ENCODE measurements around the gene UBQLN4.
"Not testable (repeated sequence)": the region's sequence is repeated elsewhere in the genome, so short reads cannot be mapped to it uniquely, and the experiment has no call there.

Gene UBQLN4

DNA sequence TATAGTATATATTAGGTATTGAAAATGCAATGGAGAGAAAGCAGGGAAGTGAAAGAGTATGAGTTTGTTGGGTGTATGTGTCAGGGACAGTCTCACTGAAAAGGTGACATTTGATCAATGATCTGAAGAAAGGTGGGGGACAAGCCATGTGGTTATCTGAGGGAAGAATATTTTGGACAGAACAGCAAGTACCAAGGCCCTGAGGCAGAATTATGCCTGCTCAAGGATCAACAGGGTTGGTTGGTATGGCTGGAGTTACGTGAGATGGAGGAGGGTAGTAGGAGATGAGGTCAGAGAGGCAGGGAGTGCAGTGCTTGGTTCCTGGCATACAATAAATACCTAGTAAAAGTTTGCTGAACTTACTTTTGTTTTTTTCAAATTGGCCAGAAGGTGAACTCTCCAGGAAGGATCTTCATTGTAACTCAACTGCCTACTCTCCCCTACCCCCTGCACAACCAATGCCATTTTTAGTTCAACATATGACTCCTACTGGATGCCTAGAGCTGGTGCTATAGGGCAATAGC is 2.8 kb upstream of the UBQLN4 start:
- DNase-seq = no peak

DNA sequence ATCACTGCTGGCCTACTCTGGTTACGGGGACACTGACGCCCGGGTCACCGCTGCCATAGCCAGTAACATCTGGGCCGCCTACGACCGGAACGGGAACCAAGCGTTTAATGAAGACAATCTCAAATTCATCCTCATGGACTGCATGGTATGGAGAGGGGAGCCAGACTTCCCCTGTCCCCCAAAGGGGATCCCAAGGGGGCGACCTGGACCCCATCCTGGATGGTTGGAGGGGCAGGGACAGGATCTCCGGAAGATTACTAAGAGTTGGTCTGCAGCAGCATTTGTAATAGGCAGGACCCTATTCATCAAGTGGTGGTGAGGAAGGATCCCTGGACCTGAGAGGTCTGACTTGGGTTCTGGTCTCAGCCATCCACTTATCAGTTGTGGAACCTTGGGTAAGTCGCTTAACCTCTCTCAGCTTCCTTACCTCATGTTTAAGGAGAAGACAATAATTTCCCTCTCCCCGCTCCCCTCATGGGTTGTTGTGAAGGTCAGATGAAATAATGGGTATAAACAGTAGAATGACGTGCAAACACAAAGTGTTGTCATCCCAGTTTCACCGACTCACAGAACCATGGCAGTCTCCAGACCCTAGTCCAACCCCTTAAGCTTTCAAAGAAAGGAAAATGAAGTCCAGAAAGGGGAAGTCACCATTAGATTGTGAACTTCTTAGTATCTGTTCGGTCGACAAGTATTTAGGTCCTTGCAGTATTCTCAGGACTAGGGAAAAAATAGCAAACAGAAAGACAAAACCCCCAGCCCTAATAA is 1.9 kb upstream of the UBQLN4 start:
- no peak for DNase-seq

DNA sequence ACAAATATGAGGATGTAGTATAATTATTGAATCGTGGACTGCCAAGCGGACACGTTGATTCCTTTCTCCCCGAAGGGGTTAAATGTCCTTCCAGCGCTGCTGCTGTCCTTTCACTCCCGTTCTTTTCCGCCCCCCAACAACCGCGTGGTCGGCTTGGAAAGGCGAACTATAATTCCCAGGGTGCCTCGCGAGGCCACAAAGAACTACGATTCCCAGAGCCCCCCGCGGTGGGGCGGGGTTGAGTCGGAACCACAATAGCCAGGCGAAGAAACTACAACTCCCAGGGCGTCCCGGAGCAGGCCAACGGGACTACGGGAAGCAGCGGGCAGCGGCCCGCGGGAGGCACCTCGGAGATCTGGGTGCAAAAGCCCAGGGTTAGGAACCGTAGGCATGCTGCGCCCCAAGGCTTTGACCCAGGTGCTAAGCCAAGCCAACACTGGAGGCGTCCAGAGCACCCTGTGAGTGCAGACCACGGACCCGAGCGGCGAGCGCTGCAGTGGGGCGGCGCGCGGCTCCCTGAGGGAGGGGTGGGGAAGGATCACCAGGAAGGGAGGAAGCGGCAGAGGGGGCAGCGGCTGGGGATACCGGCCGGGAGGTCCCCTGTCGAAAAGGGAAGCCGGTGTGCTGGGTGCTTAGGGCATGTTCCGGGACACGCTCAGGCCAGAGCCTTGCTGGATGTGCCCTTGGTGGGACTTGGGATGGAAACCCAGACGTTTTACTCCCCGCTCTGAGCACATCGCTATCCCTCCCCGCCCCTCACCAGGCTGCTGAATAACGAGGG is 1.1 kb upstream of the UBQLN4 start, which contains the start of gene LAMTOR2:
LAMTOR2 (plus strand) TSS at position 283 of the 781 bp plus-strand sequence; CDS start at position 391, 108 bp downstream.
- DNase-seq = peak; percentile 72

DNA sequence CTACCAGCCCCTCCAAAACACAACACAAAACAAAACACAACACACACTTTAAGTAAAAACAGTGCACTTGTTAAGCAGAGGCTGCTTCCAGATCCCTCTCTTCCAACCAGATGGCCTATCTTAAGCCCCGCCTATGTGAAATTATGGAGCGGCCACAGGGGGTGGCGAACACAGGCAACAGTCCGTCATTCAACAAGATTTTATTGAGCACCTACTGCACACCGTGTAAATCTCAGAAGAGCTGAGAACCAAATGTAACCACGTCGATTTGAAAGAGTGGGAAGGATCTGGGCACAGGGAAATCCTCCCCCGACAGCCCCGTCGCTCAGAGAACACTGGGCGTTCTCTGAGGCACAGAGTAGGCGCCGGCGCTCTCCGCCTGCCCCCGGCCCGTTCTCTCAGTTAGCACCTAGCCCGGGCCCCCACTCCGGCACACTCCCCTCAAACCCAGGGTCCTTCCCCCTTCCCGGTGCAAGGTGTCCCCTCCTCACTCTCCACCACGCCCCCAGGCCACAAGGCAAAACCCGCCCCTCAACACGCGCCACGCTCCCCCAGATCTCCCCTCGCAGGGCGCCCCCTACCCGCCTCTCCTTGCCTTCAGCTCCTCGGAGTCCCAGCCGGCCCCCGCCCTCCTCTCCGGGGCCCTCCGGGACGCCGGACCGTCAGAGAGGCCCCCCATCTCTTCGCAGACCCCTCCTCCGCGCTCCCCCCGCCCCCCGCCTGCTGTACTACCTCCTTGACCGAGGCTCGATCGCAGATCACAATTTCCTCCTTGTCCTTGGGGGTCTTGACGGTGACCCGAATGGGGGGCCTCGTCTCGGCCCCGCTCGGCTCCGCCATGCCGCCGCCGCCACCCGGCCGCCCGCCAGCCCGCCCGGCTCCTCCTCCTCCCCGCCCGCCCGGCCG is 483 bp downstream of the UBQLN4 start:
- peak; percentile 44 for DNase-seq

DNA sequence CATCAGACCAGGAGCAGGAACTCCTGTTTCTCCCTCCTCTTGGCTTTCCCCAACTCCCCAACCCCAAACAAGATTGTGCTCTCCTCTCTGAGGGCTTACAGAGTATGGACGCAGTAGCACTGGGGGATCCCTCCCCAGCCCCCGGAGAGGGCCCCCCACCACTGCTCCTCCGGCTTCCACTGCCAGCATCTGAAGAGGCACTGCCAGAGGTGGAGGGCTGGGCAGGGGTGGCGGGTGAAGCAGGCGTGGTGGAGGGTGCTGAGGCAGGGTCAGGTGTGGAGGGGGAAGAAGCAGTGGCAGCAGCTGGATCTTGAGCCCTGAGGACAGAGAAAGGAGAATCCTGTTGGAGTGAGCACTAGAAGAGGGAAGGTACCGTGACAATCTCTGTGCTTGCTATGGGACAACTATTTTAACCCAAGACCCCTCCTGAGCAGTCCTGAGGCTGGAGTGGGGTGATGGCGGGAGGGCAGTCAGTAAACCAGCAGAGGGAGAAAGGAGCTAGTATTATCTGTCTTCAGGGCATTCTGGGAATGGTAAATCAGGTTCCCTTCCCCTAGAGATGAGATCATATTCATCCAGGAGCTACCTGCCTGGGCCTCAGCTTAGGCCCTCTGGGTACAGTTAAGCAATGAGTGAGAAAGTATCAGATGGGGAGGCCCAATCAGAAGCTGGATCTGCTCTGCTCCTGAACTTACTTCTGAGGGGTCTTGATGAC is 2.4 kb downstream of the UBQLN4 start:
- DNase-seq = no peak

DNA sequence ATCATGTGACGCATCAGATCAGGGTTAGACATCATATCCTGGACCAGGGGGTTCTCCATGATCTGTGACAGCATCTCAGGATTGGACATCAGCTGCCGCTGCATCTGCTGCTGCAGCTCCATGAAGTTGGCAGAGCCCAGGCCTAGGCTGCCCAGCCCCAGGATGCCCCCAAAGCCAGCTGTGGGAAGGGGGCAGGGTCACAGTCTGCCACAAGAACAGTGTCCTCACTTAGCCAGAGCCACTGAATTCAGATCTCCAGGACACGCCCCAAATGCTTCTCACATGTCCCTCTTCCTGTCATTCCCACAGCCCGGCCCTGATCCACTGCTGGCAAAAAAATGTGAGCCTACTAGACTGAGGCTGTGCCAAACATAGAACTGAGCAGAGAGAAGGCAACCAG is 3.2 kb downstream of the UBQLN4 start:
- DNase-seq = no peak

DNA sequence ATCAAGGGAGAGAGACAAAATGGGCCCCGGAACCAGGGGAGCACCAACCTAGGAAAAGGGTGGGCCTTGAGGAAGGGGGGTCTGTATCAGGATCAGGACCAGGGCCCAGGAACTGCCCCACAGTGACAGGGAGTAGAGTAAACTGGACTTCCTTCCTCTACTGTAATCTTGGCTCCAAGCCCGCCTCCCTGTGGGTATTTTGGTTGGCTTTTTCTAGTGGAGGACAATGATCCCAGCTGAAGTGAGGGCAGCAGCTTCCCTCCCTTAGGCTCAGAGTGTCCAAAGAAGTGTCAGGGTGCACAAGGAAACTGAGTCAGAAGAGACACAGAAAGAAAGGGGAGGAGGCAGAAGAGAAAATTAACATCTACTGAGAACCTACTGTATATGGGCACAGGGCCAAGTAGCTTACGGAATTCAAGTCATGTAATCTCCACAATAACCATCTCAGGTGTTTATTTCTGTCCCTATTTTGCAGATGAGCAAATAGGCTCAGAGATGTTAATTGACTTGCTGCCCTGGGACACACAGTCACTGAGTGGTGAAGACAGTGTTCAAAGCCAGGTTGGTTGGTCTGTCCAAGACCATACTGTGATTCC is 4.8 kb downstream of the UBQLN4 start:
- no peak for DNase-seq

DNA sequence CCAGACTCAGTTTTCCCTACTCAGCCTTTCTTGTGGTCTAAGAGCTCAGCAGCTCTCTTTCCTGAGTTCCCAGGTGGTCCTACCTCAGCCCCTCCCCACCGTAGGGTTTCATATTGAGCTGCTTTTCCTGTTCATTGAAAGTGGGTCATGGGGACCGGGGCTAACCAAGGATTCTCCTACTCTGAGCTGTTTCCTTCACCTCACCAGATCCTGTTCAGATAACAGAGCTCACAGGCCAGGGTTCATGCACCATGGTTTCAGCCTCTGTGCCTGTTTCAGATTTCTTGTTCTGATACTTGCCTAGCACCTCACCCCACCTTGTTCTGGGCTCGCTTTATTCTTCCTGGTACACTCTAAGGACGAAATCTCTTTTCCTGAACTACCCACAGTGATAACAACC is 8.5 kb downstream of the UBQLN4 start:
- no peak for DNase-seq

DNA sequence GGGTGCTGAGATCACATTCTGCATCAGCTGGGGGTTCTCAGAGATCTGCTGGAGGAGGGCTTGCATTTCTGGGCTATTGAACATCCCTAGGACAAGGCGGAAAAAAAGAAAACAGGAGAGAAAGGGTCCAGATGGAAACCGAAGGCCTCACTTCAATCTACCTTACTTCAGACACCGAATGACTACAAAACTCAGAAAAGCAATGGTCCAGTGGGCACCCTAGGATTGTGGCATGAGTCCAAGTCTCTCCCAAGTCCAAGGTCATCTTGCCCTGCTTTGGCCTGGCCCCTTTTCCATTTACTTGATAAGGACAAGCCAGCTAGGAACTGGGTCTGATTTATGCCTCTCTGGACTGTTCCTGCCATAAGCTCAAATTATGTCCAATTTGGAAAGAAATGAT is 10.8 kb downstream of the UBQLN4 start:
- no peak for DNase-seq

DNA sequence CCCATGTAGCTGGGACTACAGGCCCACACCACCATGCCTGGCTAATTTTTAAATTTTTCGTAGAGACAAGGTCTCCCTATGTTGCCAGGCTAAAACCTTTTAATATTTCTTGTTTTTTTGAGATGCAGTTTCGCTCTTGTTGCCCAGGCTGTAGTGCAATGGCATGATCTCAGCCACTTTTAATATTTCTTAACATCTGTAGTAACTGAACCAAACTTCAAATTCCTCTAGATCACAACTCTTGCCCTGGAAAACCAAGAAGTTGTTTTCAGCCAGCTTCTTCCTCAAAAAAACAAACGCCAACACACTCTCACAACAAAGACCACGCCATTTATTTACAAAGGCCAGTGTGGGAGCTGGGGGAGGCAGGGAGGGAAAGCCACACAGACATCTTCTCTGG is 18.6 kb downstream of the UBQLN4 start:
- DNase-seq = not testable (repeated sequence)

DNA sequence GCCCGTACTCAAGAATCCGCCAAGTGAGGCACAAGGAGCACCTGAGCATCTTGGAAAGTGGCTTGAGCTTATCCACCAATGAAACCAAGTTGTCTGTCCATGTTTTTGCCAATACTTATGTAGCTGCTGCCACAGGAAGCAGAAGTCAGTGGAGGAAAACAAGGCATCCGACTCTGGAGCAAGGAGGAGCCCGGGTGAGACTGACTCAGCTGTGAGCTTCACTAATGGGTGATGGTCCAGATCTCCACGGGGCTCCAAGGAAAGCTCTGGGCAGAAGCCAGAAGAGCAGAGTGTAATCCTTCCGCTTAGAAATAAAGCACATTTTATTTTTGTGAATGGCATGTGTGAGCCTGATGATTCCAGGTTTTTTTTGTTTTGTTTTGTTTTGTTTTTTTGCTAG is 20.6 kb downstream of the UBQLN4 start:
- no peak for DNase-seq

DNA sequence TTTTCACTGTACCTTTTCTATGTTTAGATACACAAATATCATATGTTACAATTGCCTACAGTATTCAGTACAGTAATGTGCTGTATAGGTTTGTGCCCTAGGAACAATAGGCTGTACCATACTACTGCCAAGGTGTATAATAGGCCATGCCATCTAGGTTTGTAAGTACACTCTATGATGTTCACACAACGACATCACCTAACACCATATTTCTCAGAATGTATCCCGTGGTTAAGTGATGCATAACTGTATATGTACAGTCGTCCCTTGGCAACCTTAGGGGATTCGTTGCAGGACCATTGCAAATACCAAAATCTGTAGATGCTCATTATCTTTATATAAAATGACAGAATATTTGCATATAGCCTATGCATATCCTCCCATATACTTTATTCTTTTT is 27.0 kb downstream of the UBQLN4 start:
- no peak for DNase-seq

DNA sequence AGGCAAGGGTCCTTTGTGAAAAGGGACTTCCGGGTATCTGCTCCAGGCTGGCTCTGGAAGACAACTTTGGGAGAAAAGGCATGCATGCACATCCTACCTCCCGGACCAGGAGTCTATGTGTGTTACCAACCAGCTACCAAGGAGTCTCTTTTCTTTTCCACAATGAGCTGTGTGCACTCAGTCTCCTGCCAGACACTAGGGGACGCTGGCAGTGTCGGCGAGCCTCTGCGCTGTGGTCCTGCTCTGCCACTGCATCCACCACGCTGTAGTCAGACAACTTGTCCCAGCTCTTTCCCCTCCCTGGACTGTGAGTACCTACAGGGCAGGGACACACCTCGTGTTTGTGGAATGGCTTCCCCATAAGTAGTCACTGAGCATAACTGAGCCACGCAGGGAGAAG is 27.7 kb downstream of the UBQLN4 start:
- no peak for DNase-seq

DNA sequence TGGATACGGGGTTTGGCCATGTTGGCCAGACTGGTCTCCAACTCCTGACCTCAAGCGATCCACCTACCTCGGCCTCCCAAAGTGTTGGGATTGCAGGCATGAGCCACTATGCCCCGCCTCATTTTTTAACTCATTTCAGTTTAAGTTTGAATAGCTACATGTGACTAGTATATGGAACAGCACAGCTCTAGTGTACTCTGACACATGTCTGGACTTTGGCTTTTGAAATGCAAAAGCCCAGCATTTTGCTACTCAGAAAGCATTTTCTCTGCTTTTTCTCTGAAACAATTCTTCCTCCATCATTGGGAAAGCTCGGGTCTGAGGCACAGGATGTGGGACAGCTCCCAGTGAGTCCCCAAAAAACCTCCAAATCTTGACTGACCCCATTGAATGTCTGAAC is 28.8 kb downstream of the UBQLN4 start:
- DNase-seq = no peak

DNA sequence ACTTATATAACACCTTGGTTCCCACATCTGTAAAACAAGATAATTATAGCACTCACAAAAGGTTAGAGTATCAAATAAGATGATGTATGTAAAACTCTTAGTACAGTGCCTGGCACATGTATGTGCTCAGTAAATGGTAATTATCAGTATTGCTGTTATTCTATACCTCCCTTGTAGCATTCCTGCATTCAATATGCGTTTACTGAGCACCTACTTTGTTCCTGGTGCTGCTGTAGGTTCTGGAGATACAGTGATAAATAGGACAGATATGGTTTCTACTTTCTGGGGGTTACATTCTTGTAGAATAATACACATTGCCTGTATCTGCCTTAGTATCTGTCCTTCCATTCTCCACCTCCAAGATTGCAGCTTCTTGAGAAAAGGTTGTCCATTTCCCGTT is 31.6 kb downstream of the UBQLN4 start:
- DNase-seq = no peak

DNA sequence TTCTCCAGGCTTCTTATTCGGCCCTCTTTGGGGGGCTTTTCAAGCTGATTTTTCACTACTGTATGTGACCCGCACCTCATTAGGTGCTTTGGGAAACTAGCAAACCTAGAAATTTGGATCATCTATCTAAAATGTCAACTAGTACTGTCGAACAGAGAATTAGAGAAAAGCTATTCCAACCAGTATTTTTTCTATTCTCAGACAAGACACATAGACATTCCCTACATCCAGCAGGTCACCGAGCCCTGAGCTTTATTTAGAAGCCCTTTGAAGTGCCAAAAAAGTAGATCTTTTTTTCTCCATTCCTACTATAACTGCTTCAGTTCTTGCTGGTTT is 32.5 kb downstream of the UBQLN4 start:
- no peak for DNase-seq

DNA sequence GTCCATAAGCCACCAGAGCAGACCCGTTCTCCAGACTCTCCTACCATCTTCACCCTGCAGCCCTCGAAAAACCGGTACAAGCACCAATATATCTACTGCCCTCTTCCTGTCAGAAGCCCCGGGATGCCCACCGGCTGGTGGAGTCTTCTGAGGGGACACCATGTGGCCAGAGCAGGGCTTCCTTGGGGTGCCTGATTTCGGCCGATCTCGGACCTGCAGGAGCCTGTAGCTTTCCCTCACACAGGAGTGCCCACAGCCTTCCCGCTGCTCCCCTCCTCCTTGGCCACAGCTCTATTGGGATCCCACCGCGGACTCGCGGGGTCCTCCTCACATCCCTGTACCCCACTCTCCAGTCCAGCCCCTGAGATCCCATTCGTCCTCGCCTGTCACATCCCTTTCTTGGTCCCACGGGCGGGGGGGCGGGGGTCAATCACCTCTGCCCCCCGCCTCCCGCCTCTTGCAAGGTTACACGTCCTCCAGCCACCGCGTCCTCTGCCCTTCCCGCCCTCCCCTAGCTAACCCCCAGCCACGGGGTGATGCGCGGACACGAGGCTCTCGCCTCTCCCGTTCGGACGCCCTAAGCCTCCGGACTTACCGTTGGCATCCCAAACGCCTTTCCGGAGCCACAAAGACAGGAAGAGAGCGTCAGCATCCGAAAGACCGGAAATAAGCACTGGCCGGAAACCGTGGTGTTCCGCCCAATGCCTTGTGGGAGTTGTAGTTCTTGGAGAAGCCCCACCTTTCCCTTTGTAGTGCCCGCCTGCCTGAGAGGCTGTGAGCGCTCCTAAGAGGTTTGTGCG is 33.1 kb downstream of the UBQLN4 start, which contains the start of gene SSR2:
SSR2 (minus strand) TSS at position 659 of the 800 bp plus-strand sequence. CDS start 784 bp downstream, outside the sequence.
- DNase-seq = no peak

DNA sequence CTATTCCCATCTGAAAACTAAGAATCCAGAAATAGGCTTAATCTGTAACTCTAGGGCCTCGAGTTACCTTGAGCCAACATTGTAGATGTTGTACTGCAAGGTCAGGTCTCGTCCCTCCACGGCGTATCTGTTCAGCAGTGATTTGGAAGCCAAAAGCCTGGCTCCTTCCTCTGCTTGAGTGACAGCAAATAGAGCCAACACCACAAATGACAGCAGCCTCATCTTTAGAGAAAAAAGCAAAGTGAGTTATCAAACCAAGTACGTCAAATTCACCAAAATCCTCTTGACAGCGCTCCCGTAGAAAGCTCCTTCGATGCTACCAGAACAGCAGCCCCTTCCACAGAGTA is 33.7 kb downstream of the UBQLN4 start:
- DNase-seq = no peak

DNA sequence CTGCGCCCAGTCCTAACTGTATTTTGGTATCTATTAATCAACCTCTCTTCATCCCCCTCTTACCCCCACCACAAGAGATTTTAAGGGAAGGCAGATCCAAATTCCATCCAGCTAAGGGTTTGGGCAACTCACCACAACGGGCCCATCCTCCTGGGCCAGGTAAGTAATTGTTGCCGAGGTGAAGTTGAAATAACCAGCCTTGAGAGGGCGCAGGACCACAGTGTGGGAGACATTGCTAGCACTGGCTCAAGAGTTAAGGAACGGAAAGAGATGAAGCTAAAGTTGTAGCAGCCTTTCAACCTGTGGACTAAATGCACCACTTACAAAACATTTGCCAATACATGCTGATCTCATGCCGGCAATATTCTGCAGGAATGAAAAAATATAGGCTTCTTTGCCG is 38.8 kb downstream of the UBQLN4 start:
- DNase-seq = no peak

DNA sequence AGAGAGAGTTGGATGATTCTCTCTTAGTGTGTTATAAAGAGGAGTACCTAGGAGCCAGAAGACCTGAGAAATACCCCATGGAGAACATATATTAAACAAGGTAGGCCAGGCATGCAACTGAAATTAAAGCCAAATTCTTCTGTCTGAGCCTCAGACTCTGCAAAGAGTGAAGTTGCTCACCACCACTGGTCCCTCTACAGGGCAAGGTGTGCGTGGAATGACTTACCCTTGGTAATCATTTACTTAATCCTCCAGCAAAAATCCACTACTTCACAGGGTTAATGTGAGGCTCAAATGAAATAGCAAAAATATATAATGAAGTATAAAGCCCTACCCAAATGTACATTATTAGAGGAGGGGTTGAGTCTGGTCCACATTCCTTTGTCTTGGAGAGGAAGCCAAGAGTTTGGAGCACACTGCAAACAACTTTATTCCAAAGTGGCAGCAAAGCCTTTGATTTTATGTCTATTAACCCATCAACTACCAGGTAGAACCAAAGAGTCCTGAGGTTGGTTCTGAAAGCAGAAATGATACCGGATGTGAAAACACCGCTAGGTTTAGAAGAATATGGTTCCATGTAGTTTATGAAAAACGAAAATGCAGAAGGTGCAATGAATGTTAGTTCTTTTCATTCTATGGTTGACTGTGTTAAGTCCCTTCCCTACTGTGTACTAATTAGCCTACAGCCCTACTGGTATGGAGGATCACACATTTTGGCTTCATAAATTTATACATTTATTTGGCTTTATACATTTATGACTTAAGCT is 41.4 kb downstream of the UBQLN4 start:
- DNase-seq = no peak

Measured in activated gamma-delta T cell (primary cell).